ENCODE data around the gene DBF4B.

Gene DBF4B

DNA sequence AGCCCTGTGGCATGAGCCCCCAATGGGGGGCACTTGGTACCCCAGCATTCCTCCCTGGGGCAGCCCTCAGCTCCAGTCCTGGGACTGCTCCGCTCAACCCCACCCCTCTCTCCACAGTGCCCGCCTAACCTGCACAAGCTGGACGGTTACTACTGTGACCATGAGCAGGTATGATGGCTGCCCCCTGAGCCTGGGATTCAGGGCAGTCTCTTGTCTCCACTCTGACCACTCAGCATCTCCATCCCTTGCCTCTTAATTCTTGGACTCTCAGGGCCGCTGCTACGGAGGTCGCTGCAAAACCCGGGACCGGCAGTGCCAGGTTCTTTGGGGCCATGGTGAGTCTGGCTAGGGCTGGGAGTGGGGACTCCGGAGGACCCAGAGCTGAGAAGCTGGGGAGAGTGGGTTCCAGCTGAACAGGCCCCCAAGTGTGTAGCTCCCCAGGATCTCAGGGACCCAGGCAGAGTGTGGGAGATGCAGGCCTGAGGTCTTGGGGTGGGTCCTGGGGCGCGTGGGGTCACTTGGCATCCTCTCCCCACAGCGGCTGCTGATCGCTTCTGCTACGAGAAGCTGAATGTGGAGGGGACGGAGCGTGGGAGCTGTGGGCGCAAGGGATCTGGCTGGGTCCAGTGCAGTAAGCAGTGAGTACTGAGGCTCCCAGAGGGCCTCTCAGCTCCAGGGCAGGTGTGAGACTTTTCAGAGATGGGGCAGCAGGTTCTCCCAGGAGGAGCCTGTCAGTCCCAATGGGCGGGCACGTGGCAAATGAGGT is 68.3 kb downstream of the DBF4B start:
- peaks cover 7% of the 10 kb centered on the region for H3K4me1 Mint-ChIP-seq
- H3K4me3 Mint-ChIP-seq = no peak overlapping the region

DNA sequence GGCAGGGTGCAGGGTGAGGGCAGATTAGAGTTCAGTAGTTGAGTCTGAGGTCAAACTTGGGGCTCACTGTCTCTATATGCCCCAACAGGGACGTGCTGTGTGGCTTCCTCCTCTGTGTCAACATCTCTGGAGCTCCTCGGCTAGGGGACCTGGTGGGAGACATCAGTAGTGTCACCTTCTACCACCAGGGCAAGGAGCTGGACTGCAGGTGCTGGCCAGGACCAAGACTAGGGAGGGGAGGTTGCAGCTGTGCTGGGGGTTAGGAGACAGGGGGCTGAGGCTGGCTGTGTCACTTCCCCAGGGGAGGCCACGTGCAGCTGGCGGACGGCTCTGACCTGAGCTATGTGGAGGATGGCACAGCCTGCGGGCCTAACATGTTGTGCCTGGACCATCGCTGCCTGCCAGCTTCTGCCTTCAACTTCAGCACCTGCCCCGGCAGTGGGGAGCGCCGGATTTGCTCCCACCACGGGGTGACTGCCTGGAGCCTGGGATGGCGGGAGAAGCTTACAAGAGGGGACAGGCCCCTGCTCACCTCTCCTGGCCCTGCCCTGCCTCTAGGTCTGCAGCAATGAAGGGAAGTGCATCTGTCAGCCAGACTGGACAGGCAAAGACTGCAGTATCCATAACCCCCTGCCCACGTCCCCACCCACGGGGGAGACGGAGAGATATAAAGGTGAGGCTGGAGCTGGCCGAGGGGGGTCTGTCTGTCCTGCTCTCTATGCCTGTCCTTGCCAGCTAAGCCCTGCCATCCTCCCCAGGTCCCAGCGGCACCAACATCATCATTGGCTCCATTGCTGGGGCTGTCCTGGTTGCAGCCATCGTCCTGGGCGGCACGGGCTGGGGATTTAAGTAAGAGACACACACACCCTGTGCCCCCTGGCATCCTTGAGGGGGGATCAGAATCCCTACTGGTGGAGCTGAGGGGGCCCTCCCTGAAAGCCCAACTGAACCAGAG is 69.2 kb downstream of the DBF4B start:
- no peak for DNase-seq
- H3K4me3 Mint-ChIP-seq = no peak overlapping the region
- TF ChIP-seq, protein P1, sequence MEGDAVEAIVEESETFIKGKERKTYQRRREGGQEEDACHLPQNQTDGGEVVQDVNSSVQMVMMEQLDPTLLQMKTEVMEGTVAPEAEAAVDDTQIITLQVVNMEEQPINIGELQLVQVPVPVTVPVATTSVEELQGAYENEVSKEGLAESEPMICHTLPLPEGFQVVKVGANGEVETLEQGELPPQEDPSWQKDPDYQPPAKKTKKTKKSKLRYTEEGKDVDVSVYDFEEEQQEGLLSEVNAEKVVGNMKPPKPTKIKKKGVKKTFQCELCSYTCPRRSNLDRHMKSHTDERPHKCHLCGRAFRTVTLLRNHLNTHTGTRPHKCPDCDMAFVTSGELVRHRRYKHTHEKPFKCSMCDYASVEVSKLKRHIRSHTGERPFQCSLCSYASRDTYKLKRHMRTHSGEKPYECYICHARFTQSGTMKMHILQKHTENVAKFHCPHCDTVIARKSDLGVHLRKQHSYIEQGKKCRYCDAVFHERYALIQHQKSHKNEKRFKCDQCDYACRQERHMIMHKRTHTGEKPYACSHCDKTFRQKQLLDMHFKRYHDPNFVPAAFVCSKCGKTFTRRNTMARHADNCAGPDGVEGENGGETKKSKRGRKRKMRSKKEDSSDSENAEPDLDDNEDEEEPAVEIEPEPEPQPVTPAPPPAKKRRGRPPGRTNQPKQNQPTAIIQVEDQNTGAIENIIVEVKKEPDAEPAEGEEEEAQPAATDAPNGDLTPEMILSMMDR (IDR thresholded peaks at IDR 0.05) = no peak
- H3K4me1 Mint-ChIP-seq = peaks cover 14% of the 10 kb centered on the region
- peaks cover 30% of the 10 kb centered on the region for H3K27me3 Mint-ChIP-seq (ENCODE audit: low read depth, poor library complexity)
- no peaks in the 10 kb centered on the region for H3K9me3 Mint-ChIP-seq
- H3K27ac Mint-ChIP-seq = no peak overlapping the region
- H3K36me3 Mint-ChIP-seq (ENCODE audit: low read depth) = no peaks in the 10 kb centered on the region

More for the DNA sequence above, 68.3 kb downstream of the DBF4B start:
- H3K36me3 Mint-ChIP-seq (ENCODE audit: low read depth) = no peaks in the 10 kb centered on the region
- peaks cover 30% of the 10 kb centered on the region for H3K27me3 Mint-ChIP-seq (ENCODE audit: low read depth, poor library complexity)
- no peaks in the 10 kb centered on the region for H3K9me3 Mint-ChIP-seq
- TF ChIP-seq, protein P1 (IDR thresholded peaks at IDR 0.05) = no peak
- no peak overlapping the region for H3K27ac Mint-ChIP-seq
- no peak for DNase-seq

DNA sequence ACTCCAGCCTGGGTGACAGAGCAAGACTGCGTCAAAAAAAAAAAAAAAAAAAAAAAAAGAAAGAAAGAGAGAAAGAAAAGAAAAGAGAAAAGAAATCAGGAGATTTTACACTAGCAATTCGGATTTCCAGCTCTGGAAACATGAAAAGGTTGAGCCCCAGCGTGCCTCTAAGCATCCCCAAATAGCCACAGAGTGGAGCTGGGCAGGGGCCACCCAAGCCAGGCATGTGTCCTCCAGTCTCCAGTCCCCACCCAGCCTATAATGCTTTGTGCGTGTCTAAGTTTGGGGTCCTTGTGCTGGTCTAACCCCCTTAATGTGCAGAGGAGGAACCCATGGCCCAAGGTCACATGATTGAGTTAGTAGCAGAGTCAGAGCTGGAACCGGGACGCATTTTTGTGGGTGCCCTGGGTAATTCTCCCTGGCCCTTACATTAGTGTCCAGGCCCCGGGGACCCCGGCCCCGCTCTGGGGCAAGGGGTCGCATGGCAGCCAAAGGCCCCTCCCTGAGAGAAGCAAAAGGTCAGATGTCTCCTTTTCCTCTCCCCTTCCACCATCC is 70.3 kb downstream of the DBF4B start:
- TF ChIP-seq, protein P1 (IDR thresholded peaks at IDR 0.05) = no peak
- DNase-seq = no peak
- no peak overlapping the region for H3K27ac Mint-ChIP-seq
- no peaks in the 10 kb centered on the region for H3K9me3 Mint-ChIP-seq
- H3K27me3 Mint-ChIP-seq (ENCODE audit: low read depth, poor library complexity) = peaks cover 24% of the 10 kb centered on the region
- H3K36me3 Mint-ChIP-seq (ENCODE audit: low read depth) = no peaks in the 10 kb centered on the region
- peak overlapping the region; percentile 66 for H3K4me3 Mint-ChIP-seq
- peaks cover 17% of the 10 kb centered on the region for H3K4me1 Mint-ChIP-seq

DNA sequence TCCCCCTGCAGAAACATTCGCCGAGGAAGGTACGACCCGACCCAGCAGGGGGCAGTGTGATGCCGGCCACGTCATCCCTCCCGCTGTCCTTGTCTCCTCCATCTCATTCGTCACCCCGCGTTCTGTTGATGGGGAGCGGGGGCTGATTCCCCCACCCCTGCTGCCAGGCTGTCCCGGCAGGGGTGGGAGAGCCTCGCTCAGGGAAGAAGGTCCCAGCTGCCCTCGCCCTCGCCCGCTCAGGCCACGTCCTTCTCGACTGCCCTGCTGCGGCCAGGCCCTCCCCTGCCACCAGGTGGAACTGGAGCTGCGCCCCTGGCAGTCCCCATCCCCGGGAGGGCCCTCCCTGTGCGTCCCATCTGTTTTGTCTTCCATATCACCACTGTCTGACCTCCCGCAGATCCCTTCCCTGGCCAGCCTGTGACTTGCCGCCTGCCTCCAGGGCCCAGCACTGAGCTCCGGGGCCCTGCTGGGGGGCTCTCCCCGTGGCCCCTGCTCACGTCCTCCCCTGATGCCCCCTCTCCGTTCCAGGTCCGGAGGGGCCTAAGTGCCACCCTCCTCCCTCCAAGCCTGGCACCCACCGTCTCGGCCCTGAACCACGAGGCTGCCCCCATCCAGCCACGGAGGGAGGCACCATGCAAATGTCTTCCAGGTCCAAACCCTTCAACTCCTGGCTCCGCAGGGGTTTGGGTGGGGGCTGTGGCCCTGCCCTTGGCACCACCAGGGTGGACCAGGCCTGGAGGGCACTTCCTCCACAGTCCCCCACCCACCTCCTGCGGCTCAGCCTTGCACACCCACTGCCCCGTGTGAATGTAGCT is 71.0 kb downstream of the DBF4B start:
- peaks cover 21% of the 10 kb centered on the region for H3K27me3 Mint-ChIP-seq (ENCODE audit: low read depth, poor library complexity)
- no peak overlapping the region for H3K27ac Mint-ChIP-seq
- no peaks in the 10 kb centered on the region for H3K36me3 Mint-ChIP-seq (ENCODE audit: low read depth)
- peak overlapping the region; percentile 66 for H3K4me3 Mint-ChIP-seq
- TF ChIP-seq, protein P1 (IDR thresholded peaks at IDR 0.05) = peak; percentile 88
- no peaks in the 10 kb centered on the region for H3K9me3 Mint-ChIP-seq
- DNase-seq = peak; percentile 87
- peaks cover 17% of the 10 kb centered on the region for H3K4me1 Mint-ChIP-seq

DNA sequence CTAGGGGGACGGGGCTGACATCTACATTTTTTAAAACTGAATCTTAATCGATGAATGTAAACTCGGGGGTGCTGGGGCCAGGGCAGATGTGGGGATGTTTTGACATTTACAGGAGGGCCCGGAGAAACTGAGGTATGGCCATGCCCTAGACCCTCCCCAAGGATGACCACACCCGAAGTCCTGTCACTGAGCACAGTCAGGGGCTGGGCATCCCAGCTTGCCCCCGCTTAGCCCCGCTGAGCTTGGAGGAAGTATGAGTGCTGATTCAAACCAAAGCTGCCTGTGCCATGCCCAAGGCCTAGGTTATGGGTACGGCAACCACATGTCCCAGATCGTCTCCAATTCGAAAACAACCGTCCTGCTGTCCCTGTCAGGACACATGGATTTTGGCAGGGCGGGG is 71.7 kb downstream of the DBF4B start:
- H3K36me3 Mint-ChIP-seq (ENCODE audit: low read depth) = no peaks in the 10 kb centered on the region
- no peak overlapping the region for H3K27ac Mint-ChIP-seq
- H3K4me3 Mint-ChIP-seq = no peak overlapping the region
- H3K27me3 Mint-ChIP-seq (ENCODE audit: low read depth, poor library complexity) = peaks cover 22% of the 10 kb centered on the region
- TF ChIP-seq, protein P1 (IDR thresholded peaks at IDR 0.05) = no peak
- no peak for DNase-seq
- peaks cover 17% of the 10 kb centered on the region for H3K4me1 Mint-ChIP-seq
- H3K9me3 Mint-ChIP-seq = no peaks in the 10 kb centered on the region

Data from nephron progenitor cell (in vitro differentiated cells).